Loucy (cell line): ENCODE data around the gene MCHR1.

Source experiments
- EZH2phosphoT487 ChIP-seq: fragments of 200-600 bp; IDR thresholded peaks from 2 replicates; pipeline ENCODE4 v1.6.1; 2018; ENCODE audit warnings: antibody characterized with exemption, mild to moderate bottlenecking, moderate library complexity, borderline replicate concordance
- TF ChIP-seq, protein P1 (sequence below): fragments of 200-600 bp; sonication (generic); conservative IDR thresholded peaks from 2 replicates; pipeline ENCODE4 v1.5.1; 2014; ENCODE audit warnings: mild to moderate bottlenecking, antibody characterized with exemption, low read length

DNA sequence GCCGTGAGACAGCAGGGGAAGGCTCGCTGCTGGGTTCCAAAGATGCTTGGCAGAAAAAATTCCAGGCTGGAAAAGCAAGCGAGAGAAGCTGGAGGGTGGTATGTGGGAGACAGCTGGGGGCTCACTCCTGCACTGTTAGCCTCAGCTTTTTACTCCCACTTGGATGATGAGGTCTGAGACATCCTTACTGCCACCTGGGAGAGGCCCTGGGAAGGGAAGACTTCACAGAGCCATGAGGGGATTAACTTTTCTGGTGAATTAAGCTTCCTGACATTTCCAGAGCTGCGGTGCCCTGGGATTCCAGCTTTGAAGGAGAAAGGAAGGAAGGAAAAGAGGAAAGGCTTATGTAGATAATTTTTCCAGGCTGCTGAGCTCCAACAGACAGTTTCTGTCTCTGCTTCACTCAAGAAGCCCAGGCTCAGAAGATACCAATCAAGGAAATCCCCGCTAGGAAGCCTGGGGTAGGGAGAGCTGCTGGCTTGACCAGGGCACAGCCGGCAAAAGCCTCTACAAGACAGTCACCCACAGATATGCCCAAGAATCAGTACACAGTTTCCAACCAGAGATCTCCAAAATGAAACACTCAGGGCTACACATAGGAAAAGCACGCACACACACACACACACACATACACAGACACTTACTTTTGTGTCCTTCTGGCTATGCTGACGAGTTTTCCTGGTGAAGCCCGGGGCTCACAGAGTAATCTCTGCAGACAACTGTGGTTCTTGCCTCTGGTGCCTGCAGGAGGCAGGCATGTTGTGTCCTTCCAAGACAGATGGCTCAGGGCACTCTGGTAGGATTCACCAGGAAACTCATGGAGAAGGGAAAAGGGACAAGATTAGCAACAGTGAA is 907 bp downstream of the MCHR1 start:
- TF ChIP-seq, protein P1, sequence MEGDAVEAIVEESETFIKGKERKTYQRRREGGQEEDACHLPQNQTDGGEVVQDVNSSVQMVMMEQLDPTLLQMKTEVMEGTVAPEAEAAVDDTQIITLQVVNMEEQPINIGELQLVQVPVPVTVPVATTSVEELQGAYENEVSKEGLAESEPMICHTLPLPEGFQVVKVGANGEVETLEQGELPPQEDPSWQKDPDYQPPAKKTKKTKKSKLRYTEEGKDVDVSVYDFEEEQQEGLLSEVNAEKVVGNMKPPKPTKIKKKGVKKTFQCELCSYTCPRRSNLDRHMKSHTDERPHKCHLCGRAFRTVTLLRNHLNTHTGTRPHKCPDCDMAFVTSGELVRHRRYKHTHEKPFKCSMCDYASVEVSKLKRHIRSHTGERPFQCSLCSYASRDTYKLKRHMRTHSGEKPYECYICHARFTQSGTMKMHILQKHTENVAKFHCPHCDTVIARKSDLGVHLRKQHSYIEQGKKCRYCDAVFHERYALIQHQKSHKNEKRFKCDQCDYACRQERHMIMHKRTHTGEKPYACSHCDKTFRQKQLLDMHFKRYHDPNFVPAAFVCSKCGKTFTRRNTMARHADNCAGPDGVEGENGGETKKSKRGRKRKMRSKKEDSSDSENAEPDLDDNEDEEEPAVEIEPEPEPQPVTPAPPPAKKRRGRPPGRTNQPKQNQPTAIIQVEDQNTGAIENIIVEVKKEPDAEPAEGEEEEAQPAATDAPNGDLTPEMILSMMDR: no peak
- no peak for TF ChIP-seq EZH2phosphoT487
